AG04449 (cell line): ENCODE data around the gene TMEM117.

Source experiments
- CTCF ChIA-PET: fragments of 350-600 bp; formaldehyde crosslinking; extraction: SDS; loops from one replicate; lab custom pipeline; 2021; ENCODE audit warnings: antibody characterized with exemption; lab: Yijun Ruan, JAX
- POLR2A ChIA-PET: fragments of 400-600, 350-600 bp; formaldehyde crosslinking; extraction: SDS; loops from one replicate; lab custom pipeline; 2020; ENCODE audit warnings: antibody characterized with exemption, inconsistent platforms; lab: Yijun Ruan, JAX
- DNase-seq: peaks from one replicate; pipeline ENCODE4 v3.0.0-alpha.2; 2010; ENCODE audit warnings: low read depth, low spot score
- H3K4me3 ChIP-seq: 2 replicates; pipeline ENCODE4 v1.5.1; 2011; ENCODE audit warnings: low read depth, mild to moderate bottlenecking, control low read depth, low read length
- CTCF ChIP-seq: IDR thresholded peaks from one replicate; pipeline ENCODE4 v1.5.1; 2011; ENCODE audit warnings: mild to moderate bottlenecking, moderate library complexity, low read length, control low read depth, inconsistent platforms; ENCODE audit not compliant: insufficient read depth; ENCODE audit errors: missing control alignments

TMEM117 gene

GRCh38 chr12:43872396-43872795, 36.5 kb downstream of the TMEM117 start:
- CTCF ChIA-PET = interaction anchor here (1.8 to 2.1 kb wide), 3 partner anchors 8 to 67 kb away, joined by 5 to 11 read pairs (median 5); no protein-coding TSS in a partner anchor
- TF ChIP-seq CTCF = no peak
- H3K4me3 ChIP-seq = no peak overlapping the region
- POLR2A ChIA-PET = no interaction called here
- DNase-seq = no peak

- CTCF ChIA-PET = interaction anchor here (1.0 to 1.6 kb wide), 5 partner anchors 17 to 376 kb away, joined by 3 to 7 read pairs (median 3); partner anchors contain the start of gene PUS7L
- DNase-seq = no peak
- TF ChIP-seq CTCF = no peak
- POLR2A ChIA-PET = no interaction called here
- no peak overlapping the region for H3K4me3 ChIP-seq
Measured at GRCh38 chr12:43878050-43878449, 42.2 kb downstream of the TMEM117 start.

GRCh38 chr12:43880547-43880946, 44.7 kb downstream of the TMEM117 start:
- no peak for TF ChIP-seq CTCF
- POLR2A ChIA-PET = interaction anchor here (0.9 kb wide), 1 partner anchor 75 kb away, joined by 3 read pairs; the partner anchor contains the start of gene TWF1
- no peak overlapping the region for H3K4me3 ChIP-seq
- DNase-seq = no peak
- CTCF ChIA-PET = interaction anchor here (0.8 to 5.3 kb wide), 5 partner anchors 9 to 435 kb away, joined by 3 to 66 read pairs (median 7); partner anchors contain the start of gene TWF1

- peak; percentile 68 for TF ChIP-seq CTCF
- CTCF ChIA-PET = interaction anchor here (0.7 to 5.3 kb wide), 36 partner anchors 9 to 534 kb away, joined by 3 to 66 read pairs (median 5); partner anchors contain the start of genes IRAK4, PUS7L and TWF1
- no peak for DNase-seq
- H3K4me3 ChIP-seq = no peak overlapping the region
- POLR2A ChIA-PET = interaction anchor here (1.6 kb wide), 1 partner anchor 77 kb away, joined by 7 read pairs; the partner anchor contains the start of gene TWF1
Measured at GRCh38 chr12:43882578-43883178, 46.8 kb downstream of the TMEM117 start.

GRCh38 chr12:43883311-43883710, 47.4 kb downstream of the TMEM117 start:
- TF ChIP-seq CTCF = no peak
- DNase-seq = no peak
- POLR2A ChIA-PET = no interaction called here
- CTCF ChIA-PET = interaction anchor here (0.7 to 5.3 kb wide), 30 partner anchors 9 to 534 kb away, joined by 3 to 66 read pairs (median 6); partner anchors contain the start of genes IRAK4, PUS7L and TWF1
- H3K4me3 ChIP-seq = no peak overlapping the region

GRCh38 chr12:43883748-43884147, 47.9 kb downstream of the TMEM117 start:
- no peak for DNase-seq
- ChIA-PET POLR2A (no interaction called here), CTCF (interaction anchor here (1.1 to 5.3 kb wide), 14 partner anchors 8 to 439 kb away, joined by 3 to 66 read pairs (median 13); partner anchors contain the start of genes IRAK4, PUS7L and TWF1)

More at GRCh38 chr12:43883748-43884147, 47.9 kb downstream of the TMEM117 start:
- TF ChIP-seq CTCF = no peak
- no peak overlapping the region for H3K4me3 ChIP-seq
